MM.1S (cell line): Measurements from ENCODE around the gene CDC45.

Experiments
- DNase-seq: peaks from one replicate; pipeline ENCODE4 v3.0.0-alpha.2; 2015
- H2AFZ ChIP-seq: fragments of 300-600 bp; sonication (generic); 2 replicates; pipeline ENCODE4 v1.6.0; 2016; ENCODE audit warnings: antibody characterized with exemption, low read length
- H3F3A ChIP-seq: fragments of 300-600 bp; sonication (generic); 2 replicates; pipeline ENCODE4 v1.6.1; 2016; ENCODE audit warnings: mild to moderate bottlenecking, antibody characterized with exemption, low read length, moderate library complexity, mixed read lengths; ENCODE audit not compliant: insufficient read depth
- H3K27ac ChIP-seq: fragments of 300-600 bp; sonication (generic); 2 replicates; pipeline ENCODE4 v1.5.1; 2016; ENCODE audit warnings: mild to moderate bottlenecking, low read length
- H3K27me3 ChIP-seq: fragments of 300-600 bp; sonication (generic); replicated peaks from 2 replicates; pipeline ENCODE4 v1.6.0; 2016; ENCODE audit warnings: low read length; ENCODE audit not compliant: insufficient read depth
- H3K36me3 ChIP-seq: fragments of 300-600 bp; sonication (generic); replicated peaks from 2 replicates; pipeline ENCODE4 v1.6.1; 2016; ENCODE audit warnings: mild to moderate bottlenecking, low read length, mixed read lengths; ENCODE audit not compliant: insufficient read depth
- H3K4me1 ChIP-seq: fragments of 300-600 bp; sonication (generic); 2 replicates; pipeline ENCODE4 v1.6.1; 2016; ENCODE audit warnings: low read length, mixed read lengths
- H3K4me2 ChIP-seq: fragments of 300-600 bp; sonication (generic); 2 replicates; pipeline ENCODE4 v1.6.0; 2016; ENCODE audit warnings: low read depth, low read length
- H3K4me3 ChIP-seq: fragments of 300-600 bp; sonication (generic); 2 replicates; pipeline ENCODE4 v1.5.1; 2016; ENCODE audit warnings: low read length, mixed read lengths
- H3K79me2 ChIP-seq: fragments of 300-600 bp; sonication (generic); 2 replicates; pipeline ENCODE4 v1.6.1; 2016; ENCODE audit warnings: mixed run types, low read length, mixed read lengths
- H3K9ac ChIP-seq: fragments of 300-600 bp; sonication (generic); 2 replicates; pipeline ENCODE4 v1.6.1; 2016; ENCODE audit warnings: low read length, mixed read lengths
- H3K9me2 ChIP-seq: fragments of 300-600 bp; sonication (generic); replicated peaks from 2 replicates; pipeline ENCODE4 v1.6.1; 2016; ENCODE audit warnings: mild to moderate bottlenecking, low read length, mixed read lengths; ENCODE audit not compliant: insufficient read depth
- H3K9me3 ChIP-seq: fragments of 300-600 bp; sonication (generic); replicated peaks from 2 replicates; pipeline ENCODE4 v1.6.1; 2016; ENCODE audit warnings: mild to moderate bottlenecking, low read length, mixed read lengths; ENCODE audit not compliant: insufficient read depth
- H4K20me1 ChIP-seq: fragments of 300-600 bp; sonication (generic); 2 replicates; pipeline ENCODE4 v1.6.1; 2016; ENCODE audit warnings: mild to moderate bottlenecking, low read length, moderate library complexity, mixed read lengths; ENCODE audit not compliant: insufficient read depth
- CTCF ChIP-seq: fragments of 300-600 bp; sonication (generic); IDR thresholded peaks from 2 replicates; pipeline ENCODE4 v1.5.1; 2016; ENCODE audit warnings: antibody characterized with exemption, low read length, mixed read lengths
- EZH2 ChIP-seq: fragments of 300-600 bp; sonication (generic); optimal IDR thresholded peaks from 2 replicates; pipeline ENCODE3; 2017; ENCODE audit warnings: low read depth, mild to moderate bottlenecking, antibody characterized with exemption, low read length, mixed read lengths
- EZH2phosphoT487 ChIP-seq: fragments of 300-600 bp; sonication (generic); IDR thresholded peaks from 2 replicates; pipeline ENCODE4 v1.6.1; 2018; ENCODE audit warnings: antibody characterized with exemption, low read length

CDC45 gene

GRCh38 chr22:19467912-19468311 is 11.8 kb upstream of the CDC45 start:
- TF ChIP-seq EZH2, result no peak
- TF ChIP-seq EZH2phosphoT487, result no peak
- no peak for TF ChIP-seq CTCF
- H3K9me3 ChIP-seq, result no peaks in the 10 kb centered on the region
- H3K36me3 ChIP-seq, result peaks cover 22% of the 10 kb centered on the region
- no peak overlapping the region for H2AFZ ChIP-seq
- no peak for DNase-seq
- H3K79me2 ChIP-seq, result peaks cover 44% of the 10 kb centered on the region
- H3K27ac ChIP-seq, result no peak overlapping the region
- H3K9me2 ChIP-seq, result no peaks in the 10 kb centered on the region
- H3K27me3 ChIP-seq, result no peaks in the 10 kb centered on the region
- no peaks in the 10 kb centered on the region for H3F3A ChIP-seq
- H3K9ac ChIP-seq, result no peak overlapping the region
- no peaks in the 10 kb centered on the region for H4K20me1 ChIP-seq
- H3K4me1 ChIP-seq, result no peaks in the 10 kb centered on the region
- no peak overlapping the region for H3K4me2 ChIP-seq
- H3K4me3 ChIP-seq, result no peak overlapping the region

- no peaks in the 10 kb centered on the region for H3K4me1 ChIP-seq
- no peaks in the 10 kb centered on the region for H3K9me2 ChIP-seq
- H2AFZ ChIP-seq, result no peak overlapping the region
- H3K27ac ChIP-seq, result no peak overlapping the region
- no peak overlapping the region for H3K4me2 ChIP-seq
- no peak overlapping the region for H3K9ac ChIP-seq
- peaks cover 57% of the 10 kb centered on the region for H3K79me2 ChIP-seq
- H3K9me3 ChIP-seq, result no peaks in the 10 kb centered on the region
- no peak for DNase-seq
- no peaks in the 10 kb centered on the region for H3F3A ChIP-seq
- H3K36me3 ChIP-seq, result peaks cover 22% of the 10 kb centered on the region
- no peaks in the 10 kb centered on the region for H3K27me3 ChIP-seq
- TF ChIP-seq EZH2, result no peak
- no peak for TF ChIP-seq CTCF
- TF ChIP-seq EZH2phosphoT487, result no peak
- no peak overlapping the region for H3K4me3 ChIP-seq
- no peaks in the 10 kb centered on the region for H4K20me1 ChIP-seq
Observed at GRCh38 chr22:19469421-19469820, 10.3 kb upstream of the CDC45 start.

- no peaks in the 10 kb centered on the region for H3F3A ChIP-seq
- H4K20me1 ChIP-seq, result no peaks in the 10 kb centered on the region
- no peaks in the 10 kb centered on the region for H3K9me2 ChIP-seq
- H3K4me2 ChIP-seq, result no peak overlapping the region
- TF ChIP-seq CTCF, result no peak
- TF ChIP-seq EZH2, result no peak
- TF ChIP-seq EZH2phosphoT487, result no peak
- H3K27me3 ChIP-seq, result no peaks in the 10 kb centered on the region
- peaks cover 62% of the 10 kb centered on the region for H3K79me2 ChIP-seq
- H3K4me1 ChIP-seq, result no peaks in the 10 kb centered on the region
- no peak overlapping the region for H3K27ac ChIP-seq
- H2AFZ ChIP-seq, result no peak overlapping the region
- no peak overlapping the region for H3K9ac ChIP-seq
- H3K9me3 ChIP-seq, result no peaks in the 10 kb centered on the region
- peaks cover 22% of the 10 kb centered on the region for H3K36me3 ChIP-seq
- no peak overlapping the region for H3K4me3 ChIP-seq
- DNase-seq, result no peak
Observed at GRCh38 chr22:19470010-19470409, 9.7 kb upstream of the CDC45 start.
